HPDE6-E6E7 (cell line): ENCODE measurements around the gene NUDT3.
"Not testable (repeated sequence)": the region's sequence is repeated elsewhere in the genome, so short reads cannot be mapped to it uniquely, and the experiment has no call there.

Experiments
- DNase-seq: peaks from one replicate; pipeline ENCODE4 v3.0.0; 2011; ENCODE audit warnings: missing footprints; ENCODE audit errors: extremely low spot score

Gene NUDT3

GRCh38 chr6:34288581-34288980, 103.9 kb downstream of the NUDT3 start:
- DNase-seq, result no peak

GRCh38 chr6:34285448-34286164, 106.9 kb downstream of the NUDT3 start:
- no peak for DNase-seq

GRCh38 chr6:34284563-34285447, 107.7 kb downstream of the NUDT3 start:
- no peak for DNase-seq

- DNase-seq, result no peak
Observed at GRCh38 chr6:34281702-34282334, 110.7 kb downstream of the NUDT3 start.

- DNase-seq, result no peak
Observed at GRCh38 chr6:34280216-34280615, 112.3 kb downstream of the NUDT3 start.

GRCh38 chr6:34278833-34279232, 113.6 kb downstream of the NUDT3 start:
- no peak for DNase-seq

GRCh38 chr6:34277763-34278112, 114.7 kb downstream of the NUDT3 start:
- DNase-seq, result no peak

GRCh38 chr6:34276881-34277762, 115.3 kb downstream of the NUDT3 start:
- no peak for DNase-seq

GRCh38 chr6:34276191-34276590, 116.3 kb downstream of the NUDT3 start:
- DNase-seq, result no peak

GRCh38 chr6:34275128-34275804, 117.2 kb downstream of the NUDT3 start:
- DNase-seq, result no peak

GRCh38 chr6:34274129-34274528, 118.3 kb downstream of the NUDT3 start:
- no peak for DNase-seq

- no peak for DNase-seq
Observed at GRCh38 chr6:34273242-34273805, 119.1 kb downstream of the NUDT3 start.

GRCh38 chr6:34272013-34272926, 120.2 kb downstream of the NUDT3 start:
- DNase-seq, result no peak

- DNase-seq, result not testable (repeated sequence)
Observed at GRCh38 chr6:34269658-34270341, 122.7 kb downstream of the NUDT3 start.

- DNase-seq, result not testable (repeated sequence)
Observed at GRCh38 chr6:34269132-34269531, 123.3 kb downstream of the NUDT3 start.

GRCh38 chr6:34267746-34268145, 124.7 kb downstream of the NUDT3 start:
- DNase-seq, result no peak

GRCh38 chr6:34263484-34263883, 129.0 kb downstream of the NUDT3 start:
- not testable (repeated sequence) for DNase-seq

- no peak for DNase-seq
Observed at GRCh38 chr6:34260576-34261267, 131.7 kb downstream of the NUDT3 start.
